Measurements from ENCODE around the gene TELO2. TPM values are rescaled to one million over a fixed set of nuclear protein-coding genes. Genes with fewer than 3 reads are reported as not detected.
"Not testable (repeated sequence)": the region's sequence is repeated elsewhere in the genome, so short reads cannot be mapped to it uniquely, and the experiment has no call there.

The TELO2 gene
- total and polyA plus RNA-seq, 11 donors: 11.8 to 29.6 (median 17.0) TPM

GRCh38 chr16:1477033-1477432, 16.1 kb upstream of the TELO2 start:
- intact Hi-C loops (cut with DNase I): loop anchor here in 1 of 10 donors (5.0 kb wide), 1 partner anchor 230 kb away; the partner anchor contains the start of gene MAPK8IP3
- WGBS, 4 donors: 91 to 96% (median 93%) methylated on average over 10 of the region's 10 CpGs

GRCh38 chr16:1478937-1479336, 14.2 kb upstream of the TELO2 start:
- H3K27ac ChIP-seq, H3K27me3 ChIP-seq, H3K4me3 ChIP-seq, DNase-seq, H3K36me3 ChIP-seq, H3K9me3 ChIP-seq, ATAC-seq: not testable (repeated sequence)
- H3K4me1 ChIP-seq: peaks cover 0 to 16% (median 9%) of the 10 kb centered on the region in 12 donors
- intact Hi-C loops (cut with DNase I): loop anchor here in 1 of 10 donors (5.0 kb wide), 1 partner anchor 228 kb away; the partner anchor contains the start of gene MAPK8IP3
- WGBS, 4 donors: 94 to 97% (median 96%) methylated on average over 9 of the region's 9 CpGs

More at GRCh38 chr16:1477033-1477432, 16.1 kb upstream of the TELO2 start:
- H3K4me3 ChIP-seq: no peak overlapping the region
- DNase-seq: no peak
- peaks cover 0 to 31% (median 16%) of the 10 kb centered on the region in 12 donors for H3K4me1 ChIP-seq
- H3K36me3 ChIP-seq: no peaks in the 10 kb centered on the region
- no peak overlapping the region for H3K27ac ChIP-seq
- ATAC-seq: no peak
- no peaks in the 10 kb centered on the region for H3K27me3 ChIP-seq
- TF ChIP-seq POLR2A (IDR thresholded peaks at IDR 0.05) (no peak), CTCF (IDR thresholded peaks at IDR 0.05) (no peak)
- no peaks in the 10 kb centered on the region for H3K9me3 ChIP-seq

GRCh38 chr16:1481906-1482835, 11.0 kb upstream of the TELO2 start:
- Histone ChIP-seq H3K27ac (no peak overlapping the region), H3K27me3 (no peaks in the 10 kb centered on the region), H3K4me3 (no peak overlapping the region), H3K4me1 (peaks cover 0 to 6% (median 0%) of the 10 kb centered on the region in 12 donors), H3K36me3 (no peaks in the 10 kb centered on the region), H3K9me3 (no peaks in the 10 kb centered on the region)
- 80 to 84% (median 83%) methylated on average over 21 to 28 of the region's 28 CpGs for WGBS, 4 donors
- DNase-seq: no peak
- TF ChIP-seq CTCF (IDR thresholded peaks at IDR 0.05): no peak
- TF ChIP-seq POLR2A (IDR thresholded peaks at IDR 0.05): no peak
- intact Hi-C loops (cut with DNase I): no loop called here
- no peak for ATAC-seq

GRCh38 chr16:1485847-1486496, 7.2 kb upstream of the TELO2 start:
- intact Hi-C loops (cut with DNase I): no loop called here
- H3K27ac ChIP-seq: no peak overlapping the region
- TF ChIP-seq POLR2A (IDR thresholded peaks at IDR 0.05): no peak
- peaks cover 0 to 6% (median 0%) of the 10 kb centered on the region in 12 donors for H3K4me1 ChIP-seq
- DNase-seq (peak in 1 of 5 donors; percentile 60), ATAC-seq (no peak)
- H3K27me3 ChIP-seq: no peaks in the 10 kb centered on the region
- WGBS, 4 donors: 87 to 92% (median 90%) methylated on average over 19 to 40 of the region's 40 CpGs
- H3K4me3 ChIP-seq: no peak overlapping the region
- no peaks in the 10 kb centered on the region for H3K36me3 ChIP-seq
- H3K9me3 ChIP-seq: no peaks in the 10 kb centered on the region
